D341Med (cell line): ENCODE data around the gene STRADA.
"Not testable (repeated sequence)": the region's sequence is repeated elsewhere in the genome, so short reads cannot be mapped to it uniquely, and the experiment has no call there.

ENCODE experiments used
- DNase-seq: peaks from one replicate; pipeline ENCODE4 v3.0.0; 2012; ENCODE audit warnings: low spot score

The STRADA gene

DNA sequence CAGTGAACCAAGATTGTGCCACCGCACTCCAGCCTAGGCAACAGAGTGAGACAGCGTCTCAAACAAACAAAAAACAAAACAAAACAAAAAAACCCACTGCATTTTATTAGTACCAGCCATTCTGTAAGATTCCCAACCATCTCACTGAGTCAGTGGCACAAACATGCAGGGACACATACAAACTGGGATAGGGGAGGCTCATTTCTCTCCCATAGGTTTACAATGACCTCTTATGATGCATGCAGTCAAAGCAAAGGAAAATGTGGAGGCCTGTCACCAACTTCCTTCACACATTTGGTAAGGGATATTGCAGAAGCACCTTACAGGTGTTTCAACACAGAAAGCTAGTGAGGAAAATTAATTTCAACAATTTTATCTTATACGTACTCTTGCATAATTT is 12.4 kb upstream of the STRADA start:
- no peak for DNase-seq

DNA sequence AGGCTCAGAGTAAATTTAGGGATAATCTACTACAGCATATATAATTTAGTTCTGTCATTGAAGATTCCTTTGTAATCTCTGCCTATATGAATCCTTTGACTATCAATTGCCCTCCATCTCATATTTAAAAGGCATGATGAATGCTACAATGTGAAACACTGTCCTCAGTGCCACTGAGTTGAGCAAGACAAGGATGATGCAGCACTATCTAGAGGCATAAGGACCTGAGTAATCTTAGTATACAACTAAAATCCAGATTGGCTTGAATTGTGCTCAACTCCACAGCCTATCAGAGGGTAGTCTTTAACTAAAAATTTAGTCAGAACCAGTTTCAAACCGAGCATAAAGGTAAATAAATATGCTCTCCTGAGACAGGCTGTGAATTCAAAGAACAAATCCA is 11.6 kb upstream of the STRADA start:
- no peak for DNase-seq

DNA sequence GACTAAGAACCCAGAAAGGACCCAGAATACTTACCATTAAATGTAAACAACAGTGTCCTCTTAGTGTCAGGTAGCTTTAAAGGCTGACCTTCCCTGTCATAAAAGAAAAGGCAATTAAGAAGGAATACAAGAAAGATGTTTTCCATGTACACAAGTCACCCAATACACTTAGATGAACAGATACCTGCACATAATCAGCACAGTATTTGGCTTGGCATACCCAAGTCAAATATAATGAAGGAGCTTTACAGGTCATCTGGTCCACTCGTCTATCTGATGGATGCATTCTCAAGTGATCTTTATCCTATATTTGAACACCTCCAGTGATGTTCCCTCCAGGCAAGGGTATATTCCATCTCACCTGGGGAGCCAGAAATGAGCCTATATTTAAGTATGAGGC is 11.1 kb upstream of the STRADA start:
- no peak for DNase-seq

DNA sequence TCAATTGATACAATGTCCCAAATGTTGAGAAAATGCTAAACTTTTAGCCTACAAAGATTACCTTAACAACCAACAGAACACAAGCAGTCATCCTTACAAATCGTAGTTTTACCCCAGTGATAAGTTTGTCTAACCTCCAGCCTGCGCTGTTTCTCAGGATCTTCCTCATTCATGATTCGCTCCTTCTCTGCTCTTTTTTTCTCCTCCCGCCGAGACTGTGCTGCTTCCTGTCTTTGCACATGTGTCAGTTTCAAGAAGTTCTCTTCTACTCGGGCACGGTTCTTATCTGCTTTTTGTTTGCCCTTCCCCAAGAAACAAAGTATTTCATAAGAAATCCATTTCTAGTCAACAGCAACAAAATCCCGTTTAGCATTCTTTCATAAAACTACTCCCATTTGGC is 10.2 kb upstream of the STRADA start:
- no peak for DNase-seq

DNA sequence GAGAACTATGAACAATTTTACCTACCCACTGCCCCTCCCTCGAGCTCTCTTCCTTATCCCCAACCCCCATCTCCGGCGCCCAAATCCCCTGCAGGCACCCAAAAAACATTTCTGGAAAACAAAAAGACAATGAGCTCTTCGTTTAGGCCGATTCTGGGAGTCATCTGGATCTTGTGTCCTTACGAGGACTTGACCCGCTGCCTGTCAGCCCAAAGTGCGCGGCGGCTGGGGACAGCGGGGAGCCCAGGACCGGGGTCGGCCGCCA is 524 bp downstream of the STRADA start:
- no peak for DNase-seq

DNA sequence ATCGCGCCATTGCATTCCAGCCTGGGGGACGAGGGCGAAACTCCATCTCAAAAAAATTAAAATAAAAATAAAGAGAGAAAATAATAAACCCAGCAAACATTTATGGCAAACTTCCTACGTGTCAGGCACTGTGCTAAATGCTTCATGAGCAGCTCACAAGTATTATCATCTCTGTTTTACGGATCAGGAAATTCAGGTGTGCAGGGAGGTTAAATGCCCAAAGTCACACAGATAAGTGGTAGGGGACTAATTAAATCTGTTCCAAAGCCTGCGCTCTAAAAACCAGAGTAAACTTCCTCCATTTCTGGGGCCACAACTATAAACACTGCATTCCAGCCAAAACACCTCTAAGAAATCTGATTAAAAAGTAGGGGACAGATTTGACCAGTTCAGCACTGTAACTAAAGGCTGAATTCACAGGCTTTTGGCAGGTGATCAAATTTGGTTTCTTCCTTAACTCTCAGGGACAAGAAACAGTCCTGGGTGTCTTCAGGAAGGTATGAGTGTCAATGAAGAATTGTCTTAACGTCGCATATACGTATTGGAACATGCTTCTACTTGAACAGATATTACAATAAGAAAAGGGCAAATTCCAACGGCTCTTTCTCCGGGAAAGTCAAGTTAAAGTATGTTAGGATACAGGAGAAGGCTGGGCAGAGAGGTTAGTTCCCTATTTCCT is 996 bp downstream of the STRADA start:
- no peak for DNase-seq

DNA sequence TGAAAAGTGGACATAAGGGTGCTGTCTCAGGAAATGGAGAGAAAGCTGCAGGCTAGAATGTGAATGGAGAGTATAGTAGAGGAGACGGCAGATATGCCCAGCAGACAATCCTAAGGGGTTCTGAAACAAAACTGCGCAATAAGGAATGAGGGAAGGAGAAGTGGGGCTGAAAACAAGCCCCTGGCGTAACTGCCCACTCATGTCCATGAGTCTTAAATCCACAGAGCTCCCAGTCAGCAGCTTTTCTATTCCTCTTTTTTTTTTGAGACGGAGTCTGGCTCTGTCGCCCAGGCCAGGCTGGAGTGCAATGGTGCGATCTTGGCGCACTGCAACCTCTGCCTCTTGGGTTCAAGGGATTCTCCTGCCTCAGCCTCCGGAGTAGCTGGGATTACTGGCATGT is 5.9 kb downstream of the STRADA start:
- DNase-seq = no peak

DNA sequence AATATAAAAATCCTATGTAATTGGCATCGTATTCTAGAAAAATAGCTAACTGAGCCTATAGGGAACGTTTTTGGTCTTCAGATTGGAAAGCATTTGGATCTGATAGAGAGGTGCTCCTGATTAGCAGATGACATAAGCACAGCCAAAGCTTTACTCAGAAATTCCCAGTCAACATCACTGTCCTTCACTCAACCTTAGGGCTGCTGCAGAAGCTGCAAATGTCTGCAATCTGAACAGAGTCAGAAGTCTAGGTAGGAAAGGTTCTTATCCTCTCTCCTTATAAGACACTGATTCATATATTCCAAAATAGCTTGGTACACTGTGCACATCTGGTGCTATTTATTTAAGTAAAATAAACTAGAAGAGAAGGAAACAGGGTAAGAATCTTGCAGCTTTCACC is 19.2 kb downstream of the STRADA start:
- no peak for DNase-seq

DNA sequence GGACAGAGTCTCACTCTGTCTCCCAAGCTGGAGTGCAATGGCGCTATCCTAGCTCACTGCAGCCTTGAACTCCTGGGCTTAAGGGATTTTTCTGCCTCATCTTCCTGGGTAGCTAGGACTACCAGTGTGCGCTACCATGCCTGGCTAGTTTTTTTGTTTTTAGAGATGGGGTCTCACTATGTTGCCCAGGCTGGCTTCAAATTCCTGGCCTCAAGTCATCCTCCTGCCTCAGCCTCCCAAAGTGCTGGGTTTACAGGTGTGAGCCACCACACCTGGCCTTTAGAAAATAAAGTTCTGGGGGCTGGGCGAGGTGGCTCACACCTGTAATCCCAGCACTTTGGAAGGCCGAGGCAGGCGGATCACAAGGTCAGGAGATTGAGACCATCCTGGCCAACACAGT is 21.4 kb downstream of the STRADA start:
- not testable (repeated sequence) for DNase-seq

DNA sequence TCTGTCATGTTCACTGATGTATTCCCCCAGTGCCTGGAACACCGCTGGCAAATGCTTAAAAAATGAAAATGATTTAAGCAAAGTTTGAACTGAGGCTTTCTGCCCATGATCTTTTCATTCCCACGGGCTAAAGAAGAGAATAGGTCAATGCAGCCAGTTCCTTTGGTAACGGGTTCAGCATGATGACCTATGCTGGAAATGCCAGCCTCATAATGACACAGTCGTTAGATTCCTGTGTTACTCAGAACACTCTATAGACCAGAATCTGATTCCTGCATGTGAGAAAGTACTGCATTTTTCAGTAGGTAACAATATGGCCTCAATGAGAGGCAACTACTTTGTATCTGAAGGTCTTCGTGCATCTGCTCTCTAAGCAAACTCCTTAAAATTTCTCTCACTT is 22.6 kb downstream of the STRADA start:
- no peak for DNase-seq

DNA sequence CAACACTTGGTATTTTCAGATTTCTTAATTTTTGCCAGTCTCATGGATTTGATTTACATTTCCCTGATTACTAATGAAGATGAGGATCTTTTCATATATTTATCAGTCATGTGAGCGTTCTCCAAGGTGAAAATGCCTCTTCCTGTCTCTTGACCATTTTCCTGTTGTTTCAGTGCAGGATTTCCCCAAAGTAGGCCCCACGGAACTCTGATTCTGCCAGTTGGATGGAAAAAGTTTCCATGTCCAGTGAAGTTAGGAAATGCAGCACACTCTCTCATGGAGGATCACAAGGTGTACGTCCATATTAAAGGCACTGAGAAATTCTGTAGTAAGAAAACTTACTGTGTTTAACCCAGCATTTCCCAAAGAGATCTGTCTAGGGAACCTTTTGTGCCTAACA is 25.2 kb downstream of the STRADA start:
- no peak for DNase-seq

DNA sequence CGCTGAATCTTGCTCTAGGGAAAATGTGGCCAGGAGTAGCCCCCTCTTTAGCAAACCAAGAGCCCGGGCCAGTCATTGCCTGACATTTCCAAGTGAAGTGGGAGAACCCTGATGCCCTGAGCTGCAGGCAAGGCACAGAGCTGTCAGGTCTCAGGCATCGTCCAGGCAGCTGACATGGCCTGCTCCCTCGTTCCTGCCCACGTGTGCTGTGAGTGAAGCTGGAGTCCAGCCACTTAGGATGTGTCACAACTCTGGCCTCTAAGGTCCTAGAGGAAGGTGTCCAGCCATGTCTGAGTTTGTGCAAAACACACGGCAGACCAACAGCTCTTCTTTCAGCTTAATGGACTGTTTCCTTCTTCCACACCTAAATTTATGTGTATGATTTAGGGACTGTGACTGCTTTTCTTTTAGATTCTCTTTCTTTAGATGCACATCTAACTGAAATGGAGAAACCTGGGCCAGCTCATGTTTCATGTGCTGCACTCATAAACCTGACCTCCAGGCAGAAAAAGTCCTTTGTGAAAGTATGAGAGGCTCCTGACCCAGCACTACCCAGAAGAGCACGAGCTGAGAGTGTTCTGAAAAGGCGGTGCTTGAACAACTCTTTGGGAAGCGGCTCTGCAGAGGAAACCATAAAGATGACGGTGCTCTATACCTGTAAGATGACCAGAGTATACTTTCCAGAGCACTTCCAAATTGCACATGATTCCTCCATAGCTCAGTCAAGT is 26.9 kb downstream of the STRADA start:
- no peak for DNase-seq

DNA sequence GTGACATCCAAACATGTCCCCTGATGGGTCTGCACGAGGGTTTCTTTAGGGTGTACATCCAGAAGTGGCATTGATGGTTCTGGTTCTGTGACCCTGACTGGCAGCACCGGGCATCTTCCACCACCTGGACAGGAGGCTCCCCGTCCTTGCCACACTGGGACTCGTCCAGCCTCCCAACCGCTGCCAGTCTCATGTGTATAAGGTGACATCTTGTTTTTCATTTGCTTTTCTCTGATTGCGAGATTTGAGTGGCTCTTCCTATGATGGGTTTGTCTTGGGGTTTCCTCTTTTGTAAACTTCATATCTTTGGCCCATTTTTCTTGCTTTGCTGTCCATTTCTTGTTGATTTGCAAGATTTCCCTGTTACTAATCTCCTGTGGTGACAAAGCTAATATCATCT is 32.5 kb downstream of the STRADA start:
- no peak for DNase-seq

DNA sequence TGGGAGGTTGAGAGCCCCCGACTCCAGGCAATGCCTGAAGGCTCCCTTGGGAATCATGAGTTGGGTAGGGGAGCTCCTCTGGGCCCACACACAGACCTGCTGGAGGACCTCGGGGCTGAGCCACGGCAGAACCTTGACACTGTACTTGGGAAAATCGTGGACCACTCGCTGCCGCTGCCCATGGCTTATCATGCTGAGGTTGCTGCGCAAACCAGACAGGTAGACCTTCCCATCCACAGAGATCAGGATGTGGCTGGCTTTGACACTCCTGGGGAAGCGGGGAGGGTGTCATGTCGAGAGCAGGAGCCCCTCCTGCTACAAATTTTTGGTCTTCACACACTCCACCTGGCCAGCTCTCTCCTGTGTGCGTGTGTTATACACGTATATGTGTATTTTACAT is 34.4 kb downstream of the STRADA start:
- DNase-seq = no peak

DNA sequence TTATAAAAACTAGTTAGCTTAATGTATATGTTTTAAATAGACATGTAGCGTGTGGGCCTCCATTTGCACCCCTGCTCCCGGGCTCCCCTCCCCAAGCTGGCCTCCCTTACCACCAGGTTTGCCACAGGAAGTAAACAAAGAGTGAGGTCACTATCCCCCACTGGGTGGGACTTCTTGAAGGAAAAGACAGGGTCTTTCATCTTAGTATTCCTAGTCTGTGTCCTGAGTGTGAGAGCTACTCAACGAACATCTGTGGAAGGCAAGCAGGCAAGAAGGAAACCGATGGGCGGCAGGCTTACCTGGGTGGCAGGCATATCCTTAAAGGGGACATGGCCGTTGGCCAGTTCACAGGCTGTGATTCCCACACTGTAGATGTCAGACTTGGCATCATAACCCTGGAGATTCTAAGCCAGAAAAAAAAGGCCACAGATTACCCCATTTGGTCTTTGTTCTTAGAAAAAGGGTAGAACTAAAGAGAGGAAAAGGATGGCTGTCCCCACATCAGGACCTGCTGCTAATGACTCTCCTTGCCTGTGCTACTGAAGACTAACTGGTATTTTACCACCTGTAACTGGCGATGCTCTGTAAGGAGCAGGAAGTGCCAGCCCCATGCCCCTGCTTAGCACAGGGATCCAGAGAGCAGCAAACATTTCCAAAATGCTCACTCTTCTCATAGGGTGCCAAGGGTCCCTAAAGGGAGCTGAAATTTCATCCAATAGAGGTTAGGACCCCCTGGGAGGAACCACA is 35.1 kb downstream of the STRADA start:
- no peak for DNase-seq

DNA sequence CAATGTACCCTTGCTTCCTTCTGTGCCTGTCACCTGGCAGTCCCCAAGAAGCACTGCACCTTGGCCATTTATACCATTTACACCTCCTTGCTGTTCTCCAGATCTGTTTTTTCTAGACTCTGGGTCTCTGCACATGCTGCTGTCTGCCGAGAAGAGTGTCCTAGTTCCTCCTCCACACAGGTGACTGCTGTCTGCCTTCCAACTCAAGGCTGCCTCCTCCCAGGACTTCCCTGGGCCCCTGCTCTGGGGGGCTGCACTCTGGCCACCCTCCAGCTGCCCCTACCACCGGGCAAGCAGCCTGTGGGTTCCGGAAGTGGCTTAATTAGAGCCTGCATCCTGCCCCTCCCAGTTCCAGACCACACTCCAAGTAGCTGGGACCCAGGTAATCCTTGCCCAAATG is 35.9 kb downstream of the STRADA start:
- no peak for DNase-seq

DNA sequence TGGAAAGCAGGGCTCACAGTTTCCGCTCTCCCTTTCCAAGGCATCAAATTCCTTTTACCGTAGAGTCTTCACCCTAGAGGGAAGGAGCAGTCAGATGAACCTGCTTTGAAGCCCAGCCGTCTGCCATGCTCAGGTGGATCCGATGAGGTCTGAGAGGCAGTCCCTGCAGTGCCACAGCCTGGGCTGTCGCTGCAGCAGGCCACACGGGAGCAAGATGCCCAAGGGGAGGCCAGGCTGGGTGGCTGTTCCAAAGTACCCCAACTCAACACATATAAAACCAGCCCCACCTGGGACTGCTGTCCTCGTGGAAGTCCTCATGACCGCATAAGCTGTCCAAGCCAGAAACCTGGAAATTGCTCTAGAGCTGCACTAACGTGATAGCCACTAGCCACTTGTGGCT is 36.8 kb downstream of the STRADA start:
- no peak for DNase-seq

DNA sequence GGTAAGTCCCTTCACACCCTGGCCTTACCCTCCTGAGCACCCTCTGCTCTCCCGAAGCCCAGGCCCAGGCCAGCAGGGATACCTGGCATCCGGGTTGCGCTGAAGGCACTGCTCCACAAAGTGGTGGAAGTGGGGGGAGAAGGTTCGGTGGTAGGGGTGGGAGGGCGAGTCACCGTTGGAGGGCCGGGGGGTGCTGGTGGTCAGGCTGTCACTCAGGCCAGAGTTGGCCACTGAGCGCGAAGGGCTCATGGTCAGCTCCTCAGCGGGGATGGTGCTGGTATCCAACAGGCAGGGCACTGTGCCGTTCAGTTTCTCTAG is 37.4 kb downstream of the STRADA start:
- DNase-seq = no peak

DNA sequence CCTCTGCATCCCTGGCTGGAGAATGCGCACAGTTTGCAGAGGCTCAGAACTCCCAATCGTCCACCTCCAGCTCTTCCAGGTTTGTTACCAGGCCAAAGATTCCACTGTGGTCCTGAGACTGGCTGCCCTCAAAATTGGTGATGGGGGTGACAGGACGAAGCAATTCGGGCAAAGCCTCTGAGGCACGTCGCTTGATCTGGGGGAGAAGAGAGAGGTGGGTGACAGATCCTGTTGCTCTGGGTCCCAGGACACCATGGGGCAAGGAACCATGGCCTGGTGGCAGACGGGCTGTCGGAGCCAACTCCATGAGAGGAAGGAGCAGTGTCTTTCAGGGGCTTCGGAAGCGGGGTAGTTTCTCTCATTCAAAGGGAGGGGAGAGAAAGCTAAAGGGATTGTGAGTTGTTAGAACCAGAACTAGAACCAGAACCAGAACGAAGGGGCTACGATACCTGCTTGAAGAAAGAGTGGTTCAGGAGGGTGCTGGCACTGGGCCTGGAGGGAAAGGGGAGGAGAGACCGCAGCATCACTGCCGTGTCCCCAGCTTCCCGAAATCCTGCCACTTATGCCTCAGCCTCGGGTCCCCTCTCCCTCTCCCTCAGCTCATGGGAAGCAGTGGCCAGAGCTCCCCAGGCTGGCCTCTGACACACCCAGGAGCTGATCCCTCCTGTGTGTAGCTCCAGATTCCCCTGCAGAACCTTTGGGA is 37.9 kb downstream of the STRADA start:
- DNase-seq = no peak

DNA sequence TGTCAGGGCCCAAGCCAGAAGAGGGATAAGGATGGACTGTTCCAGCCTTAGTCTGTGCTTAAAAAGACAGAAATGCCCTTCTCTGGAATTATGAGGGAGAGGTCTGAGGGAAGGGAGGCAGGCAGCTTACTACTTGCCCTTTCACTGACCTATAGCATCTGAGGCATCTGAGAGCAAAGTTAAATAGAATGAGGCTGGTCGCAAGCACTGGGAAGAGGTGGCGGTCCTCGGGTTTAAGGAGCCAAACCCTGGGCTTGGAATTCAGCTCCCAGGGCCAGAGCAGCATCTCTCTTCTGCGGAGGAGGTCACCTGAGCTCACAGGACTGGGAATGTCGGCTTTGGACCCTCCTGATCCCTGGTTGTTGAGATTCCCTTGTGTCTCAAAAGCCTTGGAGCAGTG is 38.6 kb downstream of the STRADA start:
- no peak for DNase-seq

DNA sequence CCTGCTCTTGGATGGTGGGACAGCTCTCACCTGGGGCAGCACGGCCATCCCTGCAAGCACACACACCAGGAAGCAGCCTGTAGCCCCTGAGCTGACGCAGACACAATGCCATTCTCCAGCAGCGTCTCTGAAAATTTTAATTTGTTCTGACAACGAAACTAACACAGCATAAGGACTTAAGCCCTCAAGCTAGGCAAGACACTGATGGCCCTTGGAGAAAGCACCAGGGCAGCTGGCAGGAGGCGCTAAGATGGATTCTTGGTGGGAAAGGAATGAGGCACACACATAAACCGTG is 38.9 kb downstream of the STRADA start:
- DNase-seq = no peak

DNA sequence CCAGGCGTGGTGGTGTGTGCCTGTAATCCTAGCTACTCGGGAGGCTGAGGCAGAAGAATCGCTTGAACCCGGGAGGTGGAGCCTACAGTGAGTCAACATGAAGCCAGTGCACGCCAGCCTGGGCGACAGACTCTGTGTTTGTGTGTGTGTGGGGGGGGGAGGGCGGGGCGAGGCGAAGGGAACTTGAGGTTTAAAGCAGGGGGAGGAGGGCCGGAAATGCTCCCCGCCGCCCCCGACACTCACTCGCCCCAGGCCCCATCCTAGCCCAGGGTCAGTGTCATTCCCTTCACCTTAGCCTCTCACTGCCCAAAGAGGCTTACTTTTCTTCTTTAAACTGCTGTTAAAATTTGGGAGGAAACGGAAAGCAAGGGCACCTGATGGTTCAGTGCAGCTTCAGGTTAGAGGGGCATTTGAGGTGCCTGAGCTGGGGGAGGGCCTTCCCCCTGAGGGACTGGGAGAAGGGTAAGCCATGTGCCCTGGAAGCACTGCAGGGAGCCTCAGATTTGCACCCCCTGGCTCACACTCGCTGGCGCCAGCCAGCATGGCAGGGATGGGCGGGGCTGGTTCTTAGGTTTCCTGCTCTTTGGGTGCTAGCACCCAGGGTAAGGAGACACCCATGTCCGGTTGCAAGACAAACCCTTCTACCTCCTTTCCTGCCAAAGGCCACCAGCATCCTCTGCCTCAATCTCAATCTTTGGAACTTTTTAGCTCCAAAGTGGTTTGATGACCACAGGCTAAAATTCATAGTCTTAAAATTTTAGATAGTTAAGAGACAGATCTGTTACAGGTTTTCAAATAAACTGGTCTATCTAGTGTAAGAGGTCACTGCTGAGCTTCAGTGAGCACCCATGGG is 39.5 kb downstream of the STRADA start:
- DNase-seq = no peak

DNA sequence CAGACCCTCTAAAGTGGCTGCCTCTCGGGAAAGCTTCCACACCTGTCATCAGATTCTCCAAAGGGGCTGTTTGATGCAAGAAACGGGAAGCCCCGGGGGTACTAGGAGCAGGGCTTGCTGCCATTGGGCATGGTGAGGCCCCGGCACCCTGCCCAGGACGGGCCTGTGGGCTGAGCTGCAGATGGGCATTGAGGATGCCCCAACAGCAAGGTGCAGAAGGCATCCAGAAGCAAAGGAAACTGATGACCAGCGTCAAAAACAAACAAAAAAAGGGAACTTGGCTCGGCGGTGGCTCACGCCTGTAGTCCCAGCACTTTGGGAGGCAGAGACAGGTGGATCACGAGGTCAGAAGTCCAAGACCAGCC is 40.2 kb downstream of the STRADA start:
- no peak for DNase-seq
